Keratinocyte (primary cell): Measurements from ENCODE around the gene CDC25C. TPM values are rescaled to one million over a fixed set of nuclear protein-coding genes. Genes with fewer than 3 reads are reported as not detected.

Source experiments
- DNase-seq: peaks from one replicate; pipeline ENCODE4 v3.0.0-alpha.2; 2011; ENCODE audit warnings: low read depth, missing footprints, low spot score
- FAIRE-seq: peaks from 2 replicates; lab custom pipeline; 2011; peaks lifted over from hg19 to GRCh38; lab: Jason Lieb, UNC
- H2AFZ ChIP-seq: 2 replicates; pipeline ENCODE4 v1.6.0; 2012; ENCODE audit warnings: low read length, control low read depth, inconsistent platforms; ENCODE audit not compliant: control insufficient read depth
- H3K27ac ChIP-seq: 2 replicates; pipeline ENCODE4 v1.5.1; 2011; ENCODE audit warnings: low read length; ENCODE audit not compliant: control insufficient read depth, insufficient read depth
- H3K27me3 ChIP-seq: 3 replicates; pipeline ENCODE4 v1.6.0; 2011; ENCODE audit warnings: low read length; ENCODE audit not compliant: control insufficient read depth, insufficient read depth; ENCODE audit errors: extremely low read depth
- H3K36me3 ChIP-seq, 2 experiments: 2 replicates in 1 of 2; 3 replicates in 1 of 2; pipeline ENCODE4 v1.5.1; 2011; ENCODE audit warnings: low read length in 2 of 2, mild to moderate bottlenecking in 1 of 2; ENCODE audit not compliant: control insufficient read depth in 2 of 2, insufficient read depth in 2 of 2; ENCODE audit errors: extremely low read depth in 1 of 2
- H3K4me1 ChIP-seq: 3 replicates; pipeline ENCODE4 v1.5.1; 2011; ENCODE audit warnings: low read length; ENCODE audit not compliant: control insufficient read depth, insufficient read depth; ENCODE audit errors: extremely low read depth
- H3K4me2 ChIP-seq: 3 replicates; pipeline ENCODE4 v1.6.0; 2011; ENCODE audit warnings: low read depth, low read length; ENCODE audit not compliant: control insufficient read depth, insufficient read depth; ENCODE audit errors: extremely low read depth
- H3K4me3 ChIP-seq, 3 experiments: fragments of 200-600 bp in 1 of 3; sonication (generic) in 1 of 3; 2 replicates in 2 of 3; 3 replicates in 1 of 3; pipeline ENCODE4 v1.5.1; 2011 to 2016; ENCODE audit warnings: low read length in 3 of 3, mild to moderate bottlenecking in 3 of 3, control low read depth in 2 of 3, inconsistent platforms in 1 of 3, low read depth in 1 of 3, mixed read lengths in 1 of 3, mixed run types in 1 of 3, moderate library complexity in 1 of 3; ENCODE audit not compliant: control insufficient read depth in 2 of 3, insufficient read depth in 2 of 3; ENCODE audit errors: extremely low read depth in 1 of 3
- H3K79me2 ChIP-seq: 2 replicates; pipeline ENCODE4 v1.6.0; 2012; ENCODE audit warnings: low read length; ENCODE audit not compliant: control insufficient read depth, insufficient read depth
- H3K9ac ChIP-seq: 3 replicates; pipeline ENCODE4 v1.6.0; 2011; ENCODE audit warnings: low read length; ENCODE audit not compliant: control insufficient read depth, insufficient read depth; ENCODE audit errors: extremely low read depth
- H3K9me1 ChIP-seq: 3 replicates; pipeline ENCODE4 v1.6.0; 2011; ENCODE audit warnings: low read length; ENCODE audit not compliant: control insufficient read depth, insufficient read depth; ENCODE audit errors: extremely low read depth
- H3K9me3 ChIP-seq: 2 replicates; pipeline ENCODE4 v1.5.1; 2012; ENCODE audit warnings: low read depth, low read length; ENCODE audit not compliant: control insufficient read depth
- H4K20me1 ChIP-seq: 3 replicates; pipeline ENCODE4 v1.6.0; 2011; ENCODE audit warnings: low read length; ENCODE audit not compliant: control insufficient read depth, insufficient read depth; ENCODE audit errors: extremely low read depth
- CTCF ChIP-seq, 3 experiments: IDR thresholded peaks in 1 of 3; conservative IDR thresholded peaks in 1 of 3; optimal IDR thresholded peaks in 1 of 3; 2 replicates in 2 of 3; 3 replicates in 1 of 3; pipeline versions ENCODE3 to v1.5.1; 2011; ENCODE audit warnings: low read length in 3 of 3, mild to moderate bottlenecking in 3 of 3, moderate library complexity in 2 of 3, control low read depth in 1 of 3, inconsistent platforms in 1 of 3; ENCODE audit not compliant: insufficient read depth in 2 of 3; ENCODE audit errors: extremely low read depth in 1 of 3
- EZH2 ChIP-seq: IDR thresholded peaks from one replicate; pipeline ENCODE4 v1.6.1; 2012; ENCODE audit warnings: inconsistent platforms, mild to moderate bottlenecking, low read length, moderate library complexity
- dilution Hi-C: fragments of 300-500 bp; cut with MboI; formaldehyde crosslinking; loops from one replicate; pipeline ENCODE4 v1.7.0; 2020; ENCODE audit warnings: low sequenced_read_pairs; ENCODE audit not compliant: extremely low pct_ligation_motif_present
- polyA plus RNA-seq, 5 experiments: library from polyadenylated mRNA; depleted of rRNA in 3 of 5; stranded (reverse) in 3 of 5; stranded (forward) in 1 of 5; unstranded in 1 of 5; fragments of >200 nt; gene quantifications; 1 replicate in 1 of 5; 2 replicates in 3 of 5; 3 replicates in 1 of 5; pipeline versions ENCODE4 v1.2.1 to v1.2.3, GENCODE V29; 2011 to 2012; ENCODE audit warnings: missing spikeins in 2 of 5, low read depth in 1 of 5, low replicate concordance in 1 of 5

The CDC25C gene
- polyA plus RNA-seq, 1 donor (not counting 4 experiments of a cell fraction or from before 2014, with no cell fraction given), result 4.7 TPM

- dilution Hi-C loops, result no loop called here
- Histone ChIP-seq H3K27ac (no peak overlapping the region), H3K79me2 (no peaks in the 10 kb centered on the region), H3K4me2 (no peak overlapping the region), H3K4me1 (peaks cover 3% of the 10 kb centered on the region), H3K4me3 (no peak overlapping the region), H3K27me3 (peaks cover 41% of the 10 kb centered on the region), H3K9me1 (no peaks in the 10 kb centered on the region), H3K9ac (no peak overlapping the region), H3K9me3 (no peaks in the 10 kb centered on the region), H3K36me3 (no peaks in the 10 kb centered on the region), H4K20me1 (no peaks in the 10 kb centered on the region), H2AFZ (no peak overlapping the region)
- FAIRE-seq (no peak), DNase-seq (no peak)
- no peak for TF ChIP-seq CTCF (optimal IDR thresholded peaks at IDR 0.05 in 1 of 3, IDR thresholded peaks at IDR 0.05 in 1 of 3, conservative IDR thresholded peaks at IDR 0.05 in 1 of 3; ENCODE audit: extremely low read depth in 1 of 3, insufficient read depth in 2 of 3, low read length in 3 of 3)
- TF ChIP-seq EZH2, result no peak
Measured at GRCh38 chr5:138243794-138244193, 87.8 kb downstream of the CDC25C start.

- peak overlapping the region; percentile 49 for H2AFZ ChIP-seq
- FAIRE-seq (no peak), DNase-seq (no peak)
- H3K27ac ChIP-seq, result no peak overlapping the region
- no peaks in the 10 kb centered on the region for H3K36me3 ChIP-seq
- no peaks in the 10 kb centered on the region for H4K20me1 ChIP-seq
- TF ChIP-seq CTCF (optimal IDR thresholded peaks at IDR 0.05 in 1 of 3, IDR thresholded peaks at IDR 0.05 in 1 of 3, conservative IDR thresholded peaks at IDR 0.05 in 1 of 3; ENCODE audit: extremely low read depth in 1 of 3, insufficient read depth in 2 of 3, low read length in 3 of 3) (no peak), EZH2 (peak; percentile 93)
- H3K4me3 ChIP-seq, result peak overlapping the region; percentile 5 to 61 (median 56)
- peak overlapping the region; percentile 39 for H3K4me2 ChIP-seq
- no peaks in the 10 kb centered on the region for H3K9me3 ChIP-seq
- peaks cover 41% of the 10 kb centered on the region for H3K27me3 ChIP-seq
- H3K79me2 ChIP-seq, result no peaks in the 10 kb centered on the region
- H3K4me1 ChIP-seq, result peaks cover 3% of the 10 kb centered on the region
- dilution Hi-C loops, result no loop called here
- H3K9ac ChIP-seq, result no peak overlapping the region
- H3K9me1 ChIP-seq, result no peaks in the 10 kb centered on the region
Measured at GRCh38 chr5:138241688-138242571, 89.7 kb downstream of the CDC25C start.
